NCI-H1930 (cell line): Measurements from ENCODE around the gene SPC24.

Experiments
- DNase-seq, 2 experiments: peaks; one replicate each; lab custom pipeline; 2025; lab: John Stamatoyannopoulos, UW

SPC24 gene, protein sequence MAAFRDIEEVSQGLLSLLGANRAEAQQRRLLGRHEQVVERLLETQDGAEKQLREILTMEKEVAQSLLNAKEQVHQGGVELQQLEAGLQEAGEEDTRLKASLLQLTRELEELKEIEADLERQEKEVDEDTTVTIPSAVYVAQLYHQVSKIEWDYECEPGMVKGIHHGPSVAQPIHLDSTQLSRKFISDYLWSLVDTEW

GRCh38 chr19:11155373-11156120 lies at the start of gene SPC24:
Gene SPC24 (minus strand): TSS chr19:11155782. CDS start chr19:11155776, 6 bp downstream.
- peak; percentile 89 to 90 for DNase-seq

DNA sequence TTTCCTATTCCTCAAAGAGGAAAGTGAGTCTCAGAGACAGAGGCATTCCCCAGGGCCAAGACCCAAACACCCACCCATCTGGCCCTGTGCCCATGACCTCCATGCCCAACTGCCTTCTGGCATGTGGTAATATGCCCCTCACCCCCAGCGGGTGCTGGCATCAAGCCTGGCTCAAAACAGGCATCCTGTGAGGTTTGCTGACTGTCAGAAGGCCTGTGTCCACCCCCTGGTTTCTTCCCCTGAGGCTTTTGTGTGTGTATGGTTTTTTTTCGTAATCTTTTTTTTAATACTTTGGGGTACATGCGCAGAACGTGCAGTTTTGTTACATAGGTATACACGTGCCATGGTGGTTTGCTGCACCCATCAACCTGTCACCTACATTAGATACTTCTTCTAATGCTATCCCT lies 49.4 kb upstream of the SPC24 start:
- DNase-seq, result no peak

GRCh38 chr19:11204076-11204602 lies 48.6 kb upstream of the SPC24 start:
- DNase-seq, result no peak

GRCh38 chr19:11203194-11204075 lies 47.9 kb upstream of the SPC24 start:
- peak in 1 of 2 experiments; percentile 6 for DNase-seq

GRCh38 chr19:11202488-11203193 lies 47.1 kb upstream of the SPC24 start:
- DNase-seq, result no peak

GRCh38 chr19:11201791-11202190 lies 46.2 kb upstream of the SPC24 start:
- DNase-seq, result no peak

DNA sequence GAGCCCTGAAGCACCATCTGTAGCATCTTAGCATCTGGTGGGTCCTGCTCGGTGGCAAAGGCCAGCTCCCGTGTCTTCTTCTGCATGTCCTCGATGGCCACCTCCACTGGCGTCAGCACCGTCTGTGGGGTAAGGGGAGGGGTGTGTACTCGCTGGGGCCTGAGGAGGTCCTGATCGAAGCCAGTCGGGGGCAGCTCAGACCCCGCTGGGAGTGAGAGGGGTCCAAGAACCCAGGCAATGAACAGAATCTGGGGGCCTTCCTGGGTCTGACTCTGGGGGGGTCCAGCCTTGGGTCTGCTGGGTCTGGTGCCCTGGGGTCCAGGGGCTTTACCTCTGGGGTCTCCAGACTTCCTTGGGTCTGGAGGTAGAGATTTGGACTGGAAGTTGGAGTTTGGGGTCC lies 45.3 kb upstream of the SPC24 start:
- DNase-seq, result no peak

- no peak for DNase-seq
Observed at GRCh38 chr19:11200015-11200574, 44.5 kb upstream of the SPC24 start.

DNA sequence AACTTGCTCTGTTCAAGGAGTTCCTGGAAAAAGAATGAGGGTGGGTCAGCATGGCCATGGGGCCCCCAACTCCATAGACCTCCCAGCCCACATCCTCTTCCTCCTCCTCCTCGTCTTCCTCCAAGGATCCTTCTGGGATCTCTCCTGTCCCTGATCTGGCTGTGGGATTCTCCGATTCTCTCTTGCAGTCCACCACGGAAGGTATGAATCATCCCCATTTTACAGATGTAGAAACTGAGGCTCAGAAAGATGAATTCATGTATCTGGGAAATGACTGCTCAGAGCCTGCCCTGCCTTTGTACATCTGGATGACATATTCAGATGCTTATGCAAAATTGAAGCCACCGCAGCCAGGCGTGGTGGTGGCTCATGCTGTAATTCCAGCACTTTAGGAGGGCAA lies 43.9 kb upstream of the SPC24 start:
- DNase-seq, result no peak

DNA sequence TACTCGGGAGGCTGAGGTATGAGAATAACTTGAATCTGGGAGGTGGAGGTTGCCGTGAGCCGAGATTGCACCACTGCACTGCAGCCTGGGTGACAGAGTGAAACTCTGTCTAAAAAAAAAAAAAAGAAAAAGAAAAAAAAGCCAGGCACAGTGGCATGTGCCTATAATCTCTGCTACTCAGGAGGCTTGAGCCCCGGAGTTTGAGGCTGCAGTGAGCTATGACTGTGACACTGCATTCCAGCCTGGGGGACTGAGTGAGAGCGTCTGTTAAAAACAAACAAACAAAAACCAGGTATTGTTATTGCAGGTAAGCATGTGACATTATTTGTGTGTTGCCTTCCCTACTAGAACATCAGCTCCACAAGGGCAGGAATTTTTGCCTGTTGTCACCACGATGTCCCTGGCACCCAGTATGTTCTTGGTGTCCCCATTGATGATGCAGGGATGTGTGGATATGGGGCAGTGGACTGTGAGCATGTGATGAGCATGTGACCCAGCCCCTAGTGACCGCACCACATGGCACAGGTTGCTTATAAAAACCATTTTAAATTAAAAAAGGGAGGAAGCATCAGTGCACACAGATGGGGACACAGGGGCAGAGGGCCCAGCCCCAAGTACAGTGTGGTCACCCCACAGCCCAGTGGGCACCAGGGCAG lies 43.3 kb upstream of the SPC24 start:
- no peak for DNase-seq

GRCh38 chr19:11198175-11198534 lies 42.6 kb upstream of the SPC24 start:
- DNase-seq, result no peak

DNA sequence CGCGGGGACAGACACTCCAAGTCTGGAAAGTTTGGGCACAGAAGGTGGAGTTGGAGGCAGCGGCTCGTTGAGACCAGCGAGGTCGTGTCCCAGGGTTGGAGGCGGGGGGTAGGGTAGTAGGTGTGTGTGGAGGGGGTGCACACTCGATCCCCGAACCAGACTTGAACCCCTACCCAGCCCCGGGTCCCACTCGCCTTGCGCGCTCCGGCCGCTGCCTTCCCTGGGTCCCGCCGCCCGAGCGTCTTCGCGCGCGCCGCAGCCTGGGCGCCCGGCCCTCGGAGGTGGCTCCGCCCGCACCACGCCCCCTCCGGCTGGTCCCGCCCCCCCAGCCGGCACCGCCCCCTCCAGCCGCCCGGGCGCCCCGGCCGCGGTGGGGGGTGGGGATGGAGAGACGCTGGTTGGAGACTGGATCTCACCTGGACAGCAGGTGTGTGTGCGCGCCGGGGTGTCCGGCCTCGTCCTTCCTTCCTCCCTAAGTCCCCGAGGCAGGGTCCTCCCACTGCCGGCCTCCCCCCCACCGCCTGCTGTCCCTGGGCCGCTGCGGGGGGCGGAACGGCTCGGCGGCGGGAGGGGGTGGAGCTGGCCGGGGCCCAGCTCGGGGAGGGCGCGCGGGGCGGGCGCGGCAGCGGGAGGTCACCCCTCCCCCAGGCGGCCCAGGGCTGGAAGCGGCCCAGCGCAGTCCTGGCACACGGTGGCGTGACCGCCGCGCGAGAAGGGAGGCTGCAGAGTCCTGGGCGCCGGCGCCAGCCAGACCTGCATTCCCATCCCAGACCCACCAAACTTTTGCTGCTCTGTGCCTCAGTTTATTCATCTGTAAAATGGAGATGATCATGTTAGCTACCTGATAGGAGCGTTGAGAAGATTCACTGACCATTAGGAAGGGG lies 42.0 kb upstream of the SPC24 start, which contains the start of gene KANK2:
TSS of gene KANK2 (minus strand) at position 255 of the 884 bp plus-strand sequence. CDS start 3,034 bp downstream, outside the sequence.
- DNase-seq, result peak; percentile 58 to 73

GRCh38 chr19:11196406-11197287 lies 41.1 kb upstream of the SPC24 start:
- no peak for DNase-seq

- DNase-seq, result no peak
Observed at GRCh38 chr19:11195681-11196080, 40.1 kb upstream of the SPC24 start.

- DNase-seq, result no peak
Observed at GRCh38 chr19:11194656-11195558, 39.3 kb upstream of the SPC24 start.

GRCh38 chr19:11194173-11194572 lies 38.6 kb upstream of the SPC24 start:
- no peak for DNase-seq
